KMS-11 (cell line): ENCODE results near the gene HPCAL1.

Source experiments
- H2AFZ ChIP-seq: fragments of 200-600 bp; sonication (generic); 2 replicates; pipeline ENCODE4 v1.6.1; 2016; ENCODE audit warnings: antibody characterized with exemption, mixed run types, low read depth
- H3K27ac ChIP-seq: fragments of 200-600 bp; sonication (generic); 2 replicates; pipeline ENCODE4 v1.6.1; 2016; ENCODE audit warnings: mild to moderate bottlenecking, mixed run types
- H3K27me3 ChIP-seq: fragments of 200-600 bp; sonication (generic); 2 replicates; pipeline ENCODE4 v1.6.1; 2017; ENCODE audit warnings: mild to moderate bottlenecking, low read depth, mixed run types, moderate library complexity; ENCODE audit not compliant: insufficient read depth
- H3K36me3 ChIP-seq: fragments of 200-600 bp; sonication (generic); 2 replicates; pipeline ENCODE4 v1.6.1; 2017; ENCODE audit warnings: mild to moderate bottlenecking, mixed run types; ENCODE audit not compliant: insufficient read depth
- H3K4me1 ChIP-seq: fragments of 200-600 bp; sonication (generic); 2 replicates; pipeline ENCODE4 v1.6.1; 2016; ENCODE audit warnings: mild to moderate bottlenecking, low read depth, mixed run types; ENCODE audit not compliant: poor library complexity, severe bottlenecking
- H3K4me2 ChIP-seq: fragments of 200-600 bp; sonication (generic); 2 replicates; pipeline ENCODE4 v1.7.0; 2016; ENCODE audit warnings: mild to moderate bottlenecking, mixed run types
- H3K4me3 ChIP-seq: fragments of 200-600 bp; sonication (generic); IDR thresholded peaks from 2 replicates; pipeline ENCODE4 v1.6.1; 2017; ENCODE audit warnings: low read depth, low read length, mixed read lengths; ENCODE audit not compliant: insufficient read depth
- H3K79me2 ChIP-seq: fragments of 200-600 bp; sonication (generic); 2 replicates; pipeline ENCODE4 v1.6.1; 2016; ENCODE audit warnings: low read depth, mixed run types; ENCODE audit not compliant: insufficient read depth
- H3K9ac ChIP-seq: fragments of 200-600 bp; sonication (generic); 2 replicates; pipeline ENCODE4 v1.6.1; 2016; ENCODE audit warnings: mild to moderate bottlenecking, mixed run types
- H4K20me1 ChIP-seq: fragments of 200-600 bp; sonication (generic); 2 replicates; pipeline ENCODE4 v1.6.1; 2016; ENCODE audit warnings: mild to moderate bottlenecking, mixed run types; ENCODE audit not compliant: insufficient read depth
- TF ChIP-seq, protein P1 (sequence below): fragments of 200-600 bp; sonication (generic); conservative IDR thresholded peaks from 2 replicates; pipeline ENCODE4 v1.6.1; 2017; ENCODE audit warnings: low read depth, mild to moderate bottlenecking, antibody characterized with exemption, low read length, moderate library complexity, mixed read lengths

HPCAL1 gene

DNA sequence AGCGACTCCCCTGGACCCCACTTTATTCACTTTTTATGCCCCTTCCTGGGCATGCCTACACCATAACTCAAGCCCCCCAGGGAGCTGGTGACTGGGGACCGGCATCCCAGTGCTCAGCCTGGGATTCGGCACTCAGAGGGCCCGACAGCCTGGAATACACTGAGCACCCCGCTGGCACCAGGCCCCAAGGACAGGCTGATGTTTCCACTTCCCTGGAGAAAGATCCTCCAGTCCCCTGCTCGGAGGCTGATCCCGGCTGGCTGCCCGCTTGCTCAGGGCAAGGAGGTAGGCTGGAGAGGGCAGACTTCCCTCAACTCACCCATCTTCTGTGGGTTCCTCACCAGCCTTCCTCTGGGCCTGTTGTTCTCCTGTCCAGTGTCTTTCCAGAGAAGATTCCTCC lies 108.9 kb downstream of the HPCAL1 start:
- H4K20me1 ChIP-seq: no peaks in the 10 kb centered on the region
- TF ChIP-seq, protein P1, sequence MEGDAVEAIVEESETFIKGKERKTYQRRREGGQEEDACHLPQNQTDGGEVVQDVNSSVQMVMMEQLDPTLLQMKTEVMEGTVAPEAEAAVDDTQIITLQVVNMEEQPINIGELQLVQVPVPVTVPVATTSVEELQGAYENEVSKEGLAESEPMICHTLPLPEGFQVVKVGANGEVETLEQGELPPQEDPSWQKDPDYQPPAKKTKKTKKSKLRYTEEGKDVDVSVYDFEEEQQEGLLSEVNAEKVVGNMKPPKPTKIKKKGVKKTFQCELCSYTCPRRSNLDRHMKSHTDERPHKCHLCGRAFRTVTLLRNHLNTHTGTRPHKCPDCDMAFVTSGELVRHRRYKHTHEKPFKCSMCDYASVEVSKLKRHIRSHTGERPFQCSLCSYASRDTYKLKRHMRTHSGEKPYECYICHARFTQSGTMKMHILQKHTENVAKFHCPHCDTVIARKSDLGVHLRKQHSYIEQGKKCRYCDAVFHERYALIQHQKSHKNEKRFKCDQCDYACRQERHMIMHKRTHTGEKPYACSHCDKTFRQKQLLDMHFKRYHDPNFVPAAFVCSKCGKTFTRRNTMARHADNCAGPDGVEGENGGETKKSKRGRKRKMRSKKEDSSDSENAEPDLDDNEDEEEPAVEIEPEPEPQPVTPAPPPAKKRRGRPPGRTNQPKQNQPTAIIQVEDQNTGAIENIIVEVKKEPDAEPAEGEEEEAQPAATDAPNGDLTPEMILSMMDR: no peak
- H3K27ac ChIP-seq: no peak overlapping the region
- H3K4me3 ChIP-seq: no peak overlapping the region
- peaks cover 33% of the 10 kb centered on the region for H3K4me1 ChIP-seq
- H3K27me3 ChIP-seq: no peaks in the 10 kb centered on the region
- H2AFZ ChIP-seq: no peak overlapping the region
- H3K79me2 ChIP-seq: no peaks in the 10 kb centered on the region
- no peak overlapping the region for H3K9ac ChIP-seq
- no peak overlapping the region for H3K4me2 ChIP-seq
- H3K36me3 ChIP-seq: no peaks in the 10 kb centered on the region

DNA sequence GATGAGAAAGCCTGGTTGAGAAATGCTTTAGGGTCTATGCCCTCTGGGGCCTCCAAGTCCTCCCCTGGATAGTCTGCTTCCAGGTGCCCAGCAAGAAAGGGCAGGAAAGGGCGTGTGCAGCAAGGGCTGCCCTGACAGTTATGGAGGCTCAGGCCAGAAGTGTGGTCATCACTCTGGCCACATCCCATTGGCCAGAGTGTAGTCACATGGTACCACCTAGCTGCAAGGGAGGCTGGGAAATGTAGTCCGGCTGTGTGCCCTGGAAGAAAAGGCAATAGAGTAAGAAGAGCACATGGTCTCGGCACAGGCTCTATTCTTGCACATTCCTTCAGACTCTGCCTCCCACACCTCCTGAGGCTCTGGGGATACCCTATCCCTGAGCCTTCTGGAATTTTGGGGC lies 109.7 kb downstream of the HPCAL1 start:
- Histone ChIP-seq H2AFZ (no peak overlapping the region), H3K9ac (no peak overlapping the region), H3K27ac (no peak overlapping the region), H3K4me1 (peaks cover 33% of the 10 kb centered on the region), H3K4me2 (no peak overlapping the region), H3K4me3 (no peak overlapping the region), H4K20me1 (no peaks in the 10 kb centered on the region), H3K27me3 (no peaks in the 10 kb centered on the region), H3K36me3 (no peaks in the 10 kb centered on the region), H3K79me2 (no peaks in the 10 kb centered on the region)
- TF ChIP-seq, protein P1: no peak

DNA sequence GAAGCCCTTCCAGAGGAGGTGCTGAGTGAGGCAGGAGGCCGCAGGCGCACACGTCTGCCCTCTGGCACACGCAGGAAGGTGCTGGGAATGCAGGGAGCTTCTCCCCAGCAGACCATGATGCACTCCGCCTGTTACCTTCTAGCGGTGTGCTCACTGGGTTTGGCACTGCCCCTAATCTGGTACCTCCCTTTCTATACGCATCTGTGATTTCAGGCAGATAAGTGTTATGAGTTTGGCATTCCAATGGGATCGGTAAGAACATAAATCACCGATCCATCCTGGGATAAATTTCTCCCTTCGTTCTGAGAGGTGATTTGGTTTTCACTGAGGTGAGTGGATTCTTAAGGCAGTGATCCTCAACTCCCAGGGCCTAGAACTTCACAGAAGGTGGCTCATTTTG lies 110.8 kb downstream of the HPCAL1 start:
- H3K27me3 ChIP-seq: no peaks in the 10 kb centered on the region
- no peaks in the 10 kb centered on the region for H3K79me2 ChIP-seq
- TF ChIP-seq, protein P1: no peak
- no peak overlapping the region for H3K9ac ChIP-seq
- no peaks in the 10 kb centered on the region for H4K20me1 ChIP-seq
- H3K4me2 ChIP-seq: no peak overlapping the region
- no peak overlapping the region for H2AFZ ChIP-seq
- H3K4me1 ChIP-seq: peaks cover 23% of the 10 kb centered on the region
- no peak overlapping the region for H3K4me3 ChIP-seq
- H3K36me3 ChIP-seq: no peaks in the 10 kb centered on the region
- no peak overlapping the region for H3K27ac ChIP-seq

DNA sequence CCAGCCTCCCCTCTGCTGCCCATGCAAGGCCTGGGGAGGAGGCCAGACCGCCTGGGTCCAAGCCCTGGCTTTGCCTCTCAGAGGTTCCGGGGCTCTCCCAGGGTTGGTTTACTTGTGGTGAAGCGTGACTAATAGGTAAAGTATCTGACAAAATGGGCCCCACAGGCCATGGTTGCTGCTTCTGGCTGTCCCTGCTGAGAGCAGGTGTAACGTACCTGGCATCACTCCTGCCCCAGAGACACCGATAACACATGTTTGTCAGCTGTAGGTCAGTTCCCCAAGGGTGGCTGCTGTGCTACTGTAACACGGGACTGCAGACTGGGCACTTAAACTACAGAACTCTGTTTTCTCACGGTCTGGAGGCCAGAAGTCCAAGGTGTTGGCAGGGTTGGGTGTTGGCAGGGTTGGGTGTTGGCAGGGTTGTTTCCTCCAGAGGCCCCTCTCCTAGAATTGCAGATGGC lies 111.3 kb downstream of the HPCAL1 start:
- Histone ChIP-seq H3K27ac (no peak overlapping the region), H3K4me3 (no peak overlapping the region), H3K36me3 (no peaks in the 10 kb centered on the region), H3K9ac (no peak overlapping the region), H3K27me3 (no peaks in the 10 kb centered on the region), H3K4me2 (no peak overlapping the region), H3K79me2 (no peaks in the 10 kb centered on the region), H4K20me1 (no peaks in the 10 kb centered on the region), H3K4me1 (peaks cover 18% of the 10 kb centered on the region), H2AFZ (no peak overlapping the region)
- TF ChIP-seq, protein P1: no peak
